HCT116 (cell line): ENCODE measurements around the gene PRKCZ. TPM values are rescaled to one million over a fixed set of nuclear protein-coding genes. Genes with fewer than 3 reads are reported as not detected.

Source experiments
- ATAC-seq: fragments of 200-7000 bp; cut with Tn5 transposase; 2 replicates; pipeline ENCODE4 v1.9.1; 2020; ENCODE audit warnings: mild to moderate bottlenecking, moderate library complexity
- BruUV-seq: library from RNA; stranded (reverse); fragments of 400-500 nt; replicated peaks from 2 replicates; lab custom pipeline; 2021; lab: Mats Ljungman, UMichigan
- CTCF ChIA-PET: fragments of 300-600 bp; sonication (Branson Sonifier 250); formaldehyde crosslinking; loops from one replicate; lab custom pipeline; 2021; ENCODE audit warnings: antibody characterized with exemption; lab: Charles Lee
- POLR2A ChIA-PET: fragments of 300-600, 350-600 bp; sonication (Branson Sonifier 250); formaldehyde crosslinking; loops from one replicate; lab custom pipeline; 2021; ENCODE audit warnings: antibody characterized with exemption; lab: Charles Lee
- RAD21 ChIA-PET, 2 experiments: fragments of 300-600 bp; sonication (Branson Sonifier 250); formaldehyde crosslinking; loops; one replicate each; lab custom pipeline; 2023; ENCODE audit warnings: low total read pairs in 2 of 2; ENCODE audit not compliant: uncharacterized antibody in 2 of 2, unreplicated experiment in 2 of 2, low non-redundant PET in 1 of 2; lab: Charles Lee
- DNase-seq: peaks from one replicate; pipeline ENCODE4 v3.0.0-alpha.2; 2010; ENCODE audit warnings: low read depth, low spot score
- H2AFZ ChIP-seq: fragments of 200-600 bp; shearing (Covaris generic), sonication (generic); 2 replicates; pipeline ENCODE4 v1.6.1; 2017; ENCODE audit warnings: low read depth, mixed run types, mixed read lengths, antibody characterized with exemption, low read length; ENCODE audit not compliant: poor library complexity, severe bottlenecking
- H3K27ac ChIP-seq: 2 replicates; pipeline ENCODE4 v1.5.1; 2012; ENCODE audit warnings: low read depth, low read length
- H3K27me3 ChIP-seq: fragments of 200-600 bp; sonication (generic); 2 replicates; pipeline ENCODE4 v1.6.1; 2016; ENCODE audit warnings: mixed run types, low read length, mixed read lengths; ENCODE audit not compliant: insufficient read depth
- H3K36me3 ChIP-seq, 2 experiments: fragments of 200-500 bp in 1 of 2; fragments of 200-600 bp in 1 of 2; sonication (Bioruptor generic) in 1 of 2; sonication (generic) in 1 of 2; 2 replicates each; pipeline versions ENCODE4 v1.5.1 to v1.6.1; 2014 to 2016; ENCODE audit warnings: low read length in 2 of 2, inconsistent platforms in 1 of 2, mixed read lengths in 1 of 2, mixed run types in 1 of 2; ENCODE audit not compliant: insufficient read depth in 2 of 2, control insufficient read depth in 1 of 2
- H3K4me1 ChIP-seq, 2 experiments: fragments of 200-600 bp in 1 of 2; sonication (generic) in 1 of 2; 2 replicates each; pipeline versions ENCODE4 v1.5.1 to v1.6.1; 2012 to 2017; ENCODE audit warnings: low read length in 2 of 2, inconsistent platforms in 1 of 2, mild to moderate bottlenecking in 1 of 2, mixed read lengths in 1 of 2, mixed run types in 1 of 2, moderate library complexity in 1 of 2; ENCODE audit not compliant: insufficient read depth in 2 of 2, control insufficient read depth in 1 of 2
- H3K4me2 ChIP-seq: fragments of 200-600 bp; sonication (generic); 2 replicates; pipeline ENCODE4 v1.6.1; 2017; ENCODE audit warnings: mixed run types, low read length, mixed read lengths
- H3K4me3 ChIP-seq, 2 experiments: fragments of 200-600 bp in 1 of 2; sonication (generic) in 1 of 2; replicated peaks in 1 of 2; 2 replicates each; pipeline ENCODE4 v1.5.1; 2011 to 2016; ENCODE audit warnings: low read length in 2 of 2, control low read depth in 1 of 2, low read depth in 1 of 2, mild to moderate bottlenecking in 1 of 2, mixed read lengths in 1 of 2, mixed run types in 1 of 2
- H3K79me2 ChIP-seq: fragments of 200-600 bp; sonication (generic); 2 replicates; pipeline ENCODE4 v1.6.1; 2017; ENCODE audit warnings: mild to moderate bottlenecking, mixed run types, low read length, moderate library complexity, mixed read lengths; ENCODE audit not compliant: insufficient read depth
- H3K9ac ChIP-seq: fragments of 200-600 bp; sonication (generic); 2 replicates; pipeline ENCODE4 v1.6.1; 2016; ENCODE audit warnings: low read length, mixed read lengths
- H3K9me2 ChIP-seq: fragments of 200-600 bp; sonication (generic), shearing (Covaris generic); 2 replicates; pipeline ENCODE4 v1.6.1; 2017; ENCODE audit warnings: mixed run types, mild to moderate bottlenecking, moderate library complexity; ENCODE audit not compliant: insufficient read depth
- H3K9me3 ChIP-seq, 2 experiments: fragments of 200-500 bp in 1 of 2; fragments of 200-600 bp in 1 of 2; sonication (Bioruptor generic) in 1 of 2; sonication (generic) in 1 of 2; 2 replicates each; pipeline ENCODE4 v1.6.1; 2014 to 2017; ENCODE audit warnings: low read length in 2 of 2, mixed read lengths in 2 of 2, inconsistent platforms in 1 of 2, low read depth in 1 of 2, mild to moderate bottlenecking in 1 of 2, mixed run types in 1 of 2, moderate library complexity in 1 of 2; ENCODE audit not compliant: control insufficient read depth in 1 of 2, insufficient read depth in 1 of 2
- H4K20me1 ChIP-seq: fragments of 200-600 bp; sonication (generic), shearing (Covaris generic); 2 replicates; pipeline ENCODE4 v1.6.1; 2017; ENCODE audit warnings: mixed run types, mild to moderate bottlenecking, moderate library complexity; ENCODE audit not compliant: insufficient read depth
- ATF3 ChIP-seq: IDR thresholded peaks from 2 replicates; pipeline ENCODE4 v1.6.1; 2012
- CBX3 ChIP-seq: IDR thresholded peaks from 2 replicates; pipeline ENCODE4 v1.6.1; 2012; ENCODE audit warnings: low read depth
- CEBPB ChIP-seq: IDR thresholded peaks from 2 replicates; pipeline ENCODE4 v1.6.1; 2012; ENCODE audit warnings: low read depth
- CTCF ChIP-seq, 3 experiments: fragments of 200-600 bp in 1 of 3; sonication (generic) in 1 of 3; IDR thresholded peaks in 2 of 3; conservative IDR thresholded peaks in 1 of 3; 2 replicates each; pipeline ENCODE4 v1.5.1; 2012 to 2017; ENCODE audit warnings: low read depth in 2 of 3, low read length in 2 of 3, antibody characterized with exemption in 1 of 3, borderline replicate concordance in 1 of 3, control low read depth in 1 of 3, mild to moderate bottlenecking in 1 of 3, mixed read lengths in 1 of 3, mixed run types in 1 of 3, moderate library complexity in 1 of 3; ENCODE audit not compliant: insufficient read depth in 1 of 3
- EZH2 ChIP-seq: fragments of 200-600 bp; sonication (generic); IDR thresholded peaks from 2 replicates; pipeline ENCODE4 v1.6.1; 2017; ENCODE audit warnings: antibody characterized with exemption, mixed run types
- RAD21 ChIP-seq: IDR thresholded peaks from 2 replicates; pipeline ENCODE4 v1.6.1; 2012; ENCODE audit warnings: low read depth, mild to moderate bottlenecking
- intact Hi-C: fragments of 100-400 bp; cut with micrococcal nuclease; formaldehyde crosslinking; loops from 2 replicates; pipeline ENCODE4 v1.10.0; 2022
- total RNA-seq: library from RNA; stranded (reverse); gene quantifications from one replicate; pipeline ENCODE4 v1.2.1, GENCODE V29; 2021; ENCODE audit not compliant: unreplicated experiment

The PRKCZ gene
- total RNA-seq, 1 experiment from 2014 or later, result 46.8 TPM

- no peak for ATAC-seq
- no peak overlapping the region for H3K4me2 ChIP-seq
- RAD21 ChIA-PET, result no interaction called here
Measured at GRCh38 chr1:2101946-2102345, 51.7 kb downstream of the PRKCZ start.

More at GRCh38 chr1:2101946-2102345, 51.7 kb downstream of the PRKCZ start:
- Histone ChIP-seq H3K27ac (no peak overlapping the region), H3K79me2 (no peaks in the 10 kb centered on the region), H3K9me3 (peaks cover 9 to 10% of the 10 kb centered on the region in 2 experiments; a peak in 2 of 4 replicates), H3K4me3 (no peak overlapping the region), H3K4me1 (peaks cover 0 to 7% of the 10 kb centered on the region in 2 experiments; a peak in 1 of 4 replicates), H3K9me2 (no peaks in the 10 kb centered on the region), H3K36me3 (0 out of 4 replicates have a peak, but pooled peaks cover 0 to 5% of the 10 kb centered on the region in 2 experiments), H4K20me1 (no peaks in the 10 kb centered on the region), H2AFZ (no peak overlapping the region), H3K9ac (no peak overlapping the region), H3K27me3 (no peaks in the 10 kb centered on the region)
- no peak for DNase-seq
- CTCF ChIA-PET, result no interaction called here
- POLR2A ChIA-PET, result no interaction called here
- no TSS peak for BruUV-seq
- TF ChIP-seq ATF3 (no peak), CTCF (IDR thresholded peaks at IDR 0.05 in 2 of 3, conservative IDR thresholded peaks at IDR 0.05 in 1 of 3; ENCODE audit: borderline replicate concordance in 1 of 3, insufficient read depth in 1 of 3, low read depth in 2 of 3, low read length in 2 of 3) (no peak), CEBPB (no peak), CBX3 (no peak), EZH2 (no peak), RAD21 (no peak)
- intact Hi-C loops, result no loop called here
